ENCODE results near the gene PCIF1.
A peak's percentile ranks its signal among the peaks of the same experiment; 100 is the strongest.
"Not testable (repeated sequence)": the region's sequence is repeated elsewhere in the genome, so short reads cannot be mapped to it uniquely, and the experiment has no call there.

PCIF1 gene

GRCh38 chr20:45934586-45935415 lies at the start of gene PCIF1:
Gene PCIF1 (plus strand): TSS chr20:45934683. CDS start chr20:45939000, 4,317 bp downstream.
- peak; percentile 99 for DNase-seq

DNA sequence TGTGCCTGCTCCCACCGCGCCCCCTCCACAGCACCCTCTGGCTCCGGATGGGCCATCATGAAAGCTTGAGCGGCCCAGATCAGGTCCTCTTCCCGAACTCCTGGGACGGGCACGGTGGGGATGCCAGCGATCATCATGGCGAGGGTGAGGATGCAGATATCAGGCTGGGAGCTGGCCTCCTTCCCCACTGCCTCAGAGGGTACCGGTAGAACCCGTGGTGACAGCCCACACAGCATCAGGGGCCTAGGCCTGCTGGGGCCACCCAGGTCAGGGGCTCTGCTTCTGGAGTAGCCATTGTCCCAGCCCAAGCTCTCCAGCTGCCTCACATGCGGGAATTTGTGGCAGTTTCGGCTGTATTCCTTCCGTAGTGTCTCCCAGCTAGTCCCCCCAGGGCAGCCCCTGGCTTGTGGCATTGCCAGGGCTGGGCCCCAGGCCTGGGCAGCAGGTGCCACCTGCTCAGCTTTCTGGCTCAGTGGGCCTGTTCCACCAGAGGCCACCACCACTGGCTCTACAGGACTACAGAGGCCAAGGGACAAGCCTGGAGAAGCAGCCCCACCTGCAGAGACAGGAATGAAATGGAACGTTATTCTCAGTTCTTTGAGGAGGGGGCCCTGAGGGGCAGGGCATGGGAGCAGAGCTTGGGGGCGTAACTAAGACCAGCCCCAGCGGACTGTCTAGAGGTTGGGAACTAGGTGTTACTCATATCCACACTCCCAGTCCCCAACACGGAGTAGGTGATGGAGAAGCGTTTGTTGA lies 47.7 kb upstream of the PCIF1 start:
- no peak for DNase-seq

GRCh38 chr20:45887346-45887715 lies 47.2 kb upstream of the PCIF1 start, which contains the start of gene SPATA25:
Gene SPATA25 (minus strand): TSS chr20:45887622. CDS start chr20:45887590, 32 bp downstream.
- DNase-seq = no peak

GRCh38 chr20:45888681-45889080 lies 45.8 kb upstream of the PCIF1 start:
- no peak for DNase-seq

- peak; percentile 65 for DNase-seq
Observed at GRCh38 chr20:45890077-45890984, 44.2 kb upstream of the PCIF1 start.

DNA sequence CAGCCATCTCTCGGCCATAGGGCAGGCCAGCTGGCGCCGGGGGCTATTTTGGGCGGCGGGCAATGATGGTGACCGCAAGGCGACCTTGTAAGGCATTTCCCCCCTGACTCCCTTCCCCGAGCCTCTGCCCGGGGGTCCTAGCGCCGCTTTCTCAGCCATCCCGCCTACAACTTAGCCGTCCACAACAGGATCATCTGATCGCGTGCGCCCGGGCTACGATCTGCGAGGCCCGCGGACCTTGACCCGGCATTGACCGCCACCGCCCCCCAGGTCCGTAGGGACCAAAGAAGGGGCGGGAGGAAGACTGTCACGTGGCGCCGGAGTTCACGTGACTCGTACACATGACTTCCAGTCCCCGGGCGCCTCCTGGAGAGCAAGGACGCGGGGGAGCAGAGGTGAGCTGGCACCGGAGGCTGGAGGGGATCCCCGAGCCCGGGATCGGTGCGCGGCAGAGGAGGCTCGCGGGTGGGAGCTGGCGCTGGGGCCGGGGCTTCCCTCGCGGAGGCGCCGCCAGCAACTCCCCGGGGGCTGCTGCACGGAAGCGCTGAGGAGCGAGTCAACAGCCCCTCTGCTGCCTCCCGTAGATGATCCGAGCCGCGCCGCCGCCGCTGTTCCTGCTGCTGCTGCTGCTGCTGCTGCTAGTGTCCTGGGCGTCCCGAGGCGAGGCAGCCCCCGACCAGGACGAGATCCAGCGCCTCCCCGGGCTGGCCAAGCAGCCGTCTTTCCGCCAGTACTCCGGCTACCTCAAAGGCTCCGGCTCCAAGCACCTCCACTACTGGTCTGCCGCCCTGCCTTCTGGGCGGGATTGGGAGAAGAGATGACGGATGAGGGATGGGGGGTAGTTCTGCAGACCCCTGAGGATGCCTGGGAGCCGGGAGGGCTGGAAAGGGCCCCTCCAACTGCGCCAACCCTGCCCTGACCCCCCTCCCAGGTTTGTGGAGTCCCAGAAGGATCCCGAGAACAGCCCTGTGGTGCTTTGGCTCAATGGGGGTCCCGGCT lies 43.2 kb upstream of the PCIF1 start, which contains the start of the genes CTSA and NEURL2:
CTSA (plus strand) TSS at position 351 of the 999 bp plus-strand sequence; CDS start at position 585, 234 bp downstream.
NEURL2 (minus strand) TSS at position 224 of the 999 bp plus-strand sequence; CDS start at position 7, 217 bp downstream.
- DNase-seq = peak; percentile 86

DNA sequence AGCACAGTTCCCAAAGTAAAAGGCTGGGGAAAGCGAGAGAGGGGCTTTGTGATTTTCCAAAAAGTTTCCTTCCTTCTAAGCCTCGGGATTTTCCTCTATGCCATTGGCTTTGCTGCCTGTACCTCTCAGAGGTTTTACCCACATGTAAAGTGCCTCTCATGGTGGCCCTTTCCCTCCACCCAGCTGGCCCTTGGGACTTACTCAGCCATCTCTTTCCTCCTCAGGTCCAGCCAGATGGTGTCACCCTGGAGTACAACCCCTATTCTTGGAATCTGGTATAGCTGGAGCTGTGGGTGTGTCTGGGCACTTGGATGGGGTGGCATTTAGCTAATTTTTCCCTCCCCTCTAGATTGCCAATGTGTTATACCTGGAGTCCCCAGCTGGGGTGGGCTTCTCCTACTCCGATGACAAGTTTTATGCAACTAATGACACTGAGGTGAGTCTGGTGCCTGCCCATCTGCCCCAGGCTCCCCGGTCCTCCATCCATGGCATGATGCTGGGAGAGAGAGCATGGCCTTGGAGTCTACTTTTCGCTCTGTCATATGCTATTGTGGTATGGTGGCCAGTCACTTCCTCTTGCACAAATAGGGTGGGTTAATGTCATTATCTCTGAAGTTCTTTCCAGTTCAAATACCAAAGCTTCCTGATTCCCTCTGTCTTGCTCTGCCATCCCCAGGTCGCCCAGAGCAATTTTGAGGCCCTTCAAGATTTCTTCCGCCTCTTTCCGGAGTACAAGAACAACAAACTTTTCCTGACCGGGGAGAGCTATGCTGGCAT lies 42.2 kb upstream of the PCIF1 start:
- DNase-seq = no peak

DNA sequence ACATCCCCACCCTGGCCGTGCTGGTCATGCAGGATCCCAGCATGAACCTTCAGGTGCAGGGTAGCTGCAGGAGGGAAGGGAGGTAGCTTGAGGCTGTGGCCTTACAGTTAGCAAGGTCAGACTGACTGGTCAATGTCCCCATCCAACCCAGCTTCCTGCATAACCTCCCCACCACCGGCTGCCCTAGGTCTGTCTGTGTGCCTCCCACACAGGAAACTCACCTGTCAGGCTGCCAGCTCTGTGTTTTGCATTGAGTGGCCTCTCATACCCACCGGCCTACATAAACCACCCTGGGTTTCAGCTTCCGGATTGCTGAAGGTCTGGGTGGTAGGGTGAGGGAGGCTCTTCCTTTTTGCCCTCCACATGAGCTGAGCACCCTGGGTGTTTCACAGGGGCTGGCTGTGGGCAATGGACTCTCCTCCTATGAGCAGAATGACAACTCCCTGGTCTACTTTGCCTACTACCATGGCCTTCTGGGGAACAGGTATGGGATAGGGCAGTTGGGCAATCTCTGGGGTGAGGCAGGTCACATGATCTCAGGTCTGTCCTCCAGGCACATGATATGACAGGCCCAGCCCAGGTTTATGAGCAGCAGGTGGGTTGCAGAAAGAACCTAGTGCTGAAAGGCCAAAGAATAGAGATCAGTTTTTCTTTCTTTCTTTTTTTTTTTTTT lies 41.5 kb upstream of the PCIF1 start:
- peak; percentile 46 for DNase-seq

GRCh38 chr20:45893831-45894230 lies 40.7 kb upstream of the PCIF1 start:
- DNase-seq = no peak

GRCh38 chr20:45894797-45895196 lies 39.7 kb upstream of the PCIF1 start:
- DNase-seq = no peak

DNA sequence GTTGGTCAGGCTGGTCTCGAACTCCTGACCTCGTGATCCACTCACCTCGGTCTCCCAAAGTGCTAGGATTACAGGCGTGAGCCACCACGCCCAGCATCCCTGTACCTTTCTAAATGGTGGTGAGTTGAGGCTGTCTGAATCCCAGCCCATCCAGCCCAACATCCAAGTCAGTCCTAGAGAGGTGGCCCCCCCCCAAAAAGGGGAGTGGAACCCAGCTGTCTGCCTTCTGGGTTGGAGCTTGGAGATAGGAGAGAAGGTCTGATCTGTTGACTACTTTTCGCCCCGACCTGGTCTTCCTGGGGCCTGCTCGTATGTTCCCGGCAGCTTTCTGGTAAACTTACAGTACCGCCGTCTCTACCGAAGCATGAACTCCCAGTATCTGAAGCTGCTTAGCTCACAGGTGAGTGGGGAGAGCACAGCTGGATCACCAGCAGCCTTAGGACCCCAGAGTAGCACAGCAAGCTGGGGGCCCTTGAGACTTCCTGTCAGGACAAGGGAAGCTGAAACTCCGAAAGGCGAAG lies 37.8 kb upstream of the PCIF1 start:
- DNase-seq = no peak

GRCh38 chr20:45897289-45897688 lies 37.2 kb upstream of the PCIF1 start:
- DNase-seq = no peak

DNA sequence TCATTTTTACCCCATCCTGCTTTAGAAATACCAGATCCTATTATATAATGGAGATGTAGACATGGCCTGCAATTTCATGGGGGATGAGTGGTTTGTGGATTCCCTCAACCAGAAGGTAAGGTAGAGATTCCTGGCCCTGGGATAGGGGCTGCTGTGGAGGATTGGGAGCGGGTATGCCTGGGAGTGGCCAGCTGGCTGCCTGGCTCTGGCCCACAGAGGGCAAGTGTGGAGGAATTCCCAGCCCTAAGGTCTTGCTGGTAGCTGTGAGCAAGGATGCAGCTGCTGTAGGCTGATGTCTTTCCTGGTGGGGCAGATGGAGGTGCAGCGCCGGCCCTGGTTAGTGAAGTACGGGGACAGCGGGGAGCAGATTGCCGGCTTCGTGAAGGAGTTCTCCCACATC lies 36.8 kb upstream of the PCIF1 start:
- DNase-seq = no peak

- no peak for DNase-seq
Observed at GRCh38 chr20:45898285-45898684, 36.2 kb upstream of the PCIF1 start.

DNA sequence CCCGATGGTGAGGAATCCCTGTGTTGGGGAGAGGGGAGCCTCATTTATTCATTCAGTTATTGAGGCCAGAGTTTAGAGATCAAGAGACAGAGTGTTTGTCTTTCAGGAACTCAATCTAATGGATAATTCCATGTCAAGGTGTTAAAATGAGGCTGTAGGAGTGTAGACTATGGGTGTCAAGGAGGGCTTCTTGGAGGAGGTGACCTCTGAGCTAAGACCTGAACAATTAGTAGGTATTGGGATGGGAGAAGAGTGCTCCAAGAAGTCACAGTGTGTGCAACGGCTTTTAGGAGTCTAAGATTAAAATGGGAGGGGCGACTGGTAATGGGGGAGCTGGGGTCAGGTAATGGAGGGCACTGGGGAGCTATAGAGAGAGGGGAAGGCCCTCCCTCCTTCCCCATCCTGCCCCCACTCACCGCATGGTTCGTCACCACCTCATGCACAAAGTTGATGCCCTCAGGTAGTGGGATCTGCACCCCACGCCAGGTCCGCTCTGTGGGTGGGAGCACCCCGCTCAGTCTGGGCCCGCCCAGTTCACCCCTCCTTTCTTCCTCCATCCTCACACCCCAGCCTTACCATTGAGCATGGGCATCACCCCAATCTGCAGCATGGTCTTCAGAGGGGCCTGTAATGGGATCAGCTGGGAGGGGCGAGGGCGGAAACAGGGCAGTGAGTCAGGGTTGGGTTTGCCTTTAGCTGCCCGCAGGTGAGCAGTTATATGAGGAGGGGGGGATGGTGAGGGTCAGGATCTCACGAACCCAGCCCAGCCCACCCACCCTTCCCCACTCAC lies 35.2 kb upstream of the PCIF1 start:
- no peak for DNase-seq

DNA sequence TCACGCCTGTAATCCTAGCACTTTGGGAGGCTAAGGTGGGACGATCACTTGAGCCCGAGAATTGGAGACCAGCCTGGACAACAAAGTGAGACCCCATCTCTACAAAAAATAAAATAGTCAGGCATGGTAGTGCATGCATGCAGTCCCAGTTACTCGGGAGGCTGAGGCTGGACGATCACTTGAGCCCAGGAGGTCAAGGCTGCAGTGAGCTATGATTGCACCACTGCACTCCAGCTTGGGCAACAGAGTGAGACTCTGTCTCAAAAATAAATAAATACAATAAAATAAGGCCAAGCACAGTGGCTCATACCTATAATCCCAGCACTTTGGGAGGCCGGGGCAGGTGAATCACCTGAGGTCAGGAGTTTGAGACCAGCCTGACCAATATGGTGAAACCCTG lies 33.2 kb upstream of the PCIF1 start:
- not testable (repeated sequence) for DNase-seq

DNA sequence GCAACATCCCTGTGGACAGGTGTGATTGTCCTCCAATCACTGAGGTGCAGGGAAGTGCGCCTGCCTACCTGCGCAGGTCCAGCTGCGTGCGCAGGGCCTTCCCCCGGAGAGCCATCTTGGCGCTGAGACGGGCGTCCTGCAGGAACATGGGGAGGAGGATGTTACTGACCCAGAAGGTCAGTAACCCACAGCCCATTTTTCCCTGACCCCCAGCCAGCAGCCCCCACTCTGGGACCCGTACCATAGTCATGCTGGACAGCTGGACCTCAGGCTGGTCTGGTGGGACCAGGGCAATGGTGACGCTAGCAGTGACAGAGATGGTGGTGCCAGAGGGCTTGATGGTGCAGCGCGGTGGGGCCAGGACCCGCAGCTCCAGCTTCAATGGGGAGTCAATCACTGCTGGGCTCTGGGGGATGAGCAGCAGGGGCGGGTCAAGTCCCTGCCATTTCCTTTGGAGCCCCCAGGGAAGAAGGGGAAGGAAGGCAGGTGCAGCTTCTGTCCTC lies 32.2 kb upstream of the PCIF1 start:
- DNase-seq = no peak
